GM23248 (cell line): ENCODE measurements around the gene ZFHX2. TPM values are rescaled to one million over a fixed set of nuclear protein-coding genes. Genes with fewer than 3 reads are reported as not detected.

Experiments used
- DNase-seq: peaks from one replicate; pipeline ENCODE4 v3.0.0-alpha.2; 2015
- H2AFZ ChIP-seq: fragments of 200-600 bp; sonication (generic); 2 replicates; pipeline ENCODE4 v1.6.1; 2016; ENCODE audit warnings: antibody characterized with exemption
- H3F3A ChIP-seq: fragments of 200-600 bp; sonication (generic); 2 replicates; pipeline ENCODE4 v1.6.1; 2016; ENCODE audit warnings: mild to moderate bottlenecking, antibody characterized with exemption, mixed run types; ENCODE audit not compliant: insufficient read depth
- H3K27ac ChIP-seq: fragments of 200-600 bp; sonication (generic); 2 replicates; pipeline ENCODE4 v1.5.1; 2016; ENCODE audit warnings: mild to moderate bottlenecking
- H3K27me3 ChIP-seq: fragments of 200-600 bp; sonication (generic); replicated peaks from 2 replicates; pipeline ENCODE4 v1.6.1; 2016; ENCODE audit warnings: mild to moderate bottlenecking; ENCODE audit not compliant: insufficient read depth
- H3K36me3 ChIP-seq: fragments of 200-600 bp; sonication (generic); 2 replicates; pipeline ENCODE4 v1.6.1; 2016; ENCODE audit warnings: low read depth, mild to moderate bottlenecking
- H3K4me1 ChIP-seq: fragments of 200-600 bp; sonication (generic); 2 replicates; pipeline ENCODE4 v1.6.1; 2016; ENCODE audit warnings: mild to moderate bottlenecking; ENCODE audit not compliant: insufficient read depth
- H3K4me2 ChIP-seq: fragments of 200-600 bp; sonication (generic); one replicate; pipeline ENCODE4 v1.6.1; 2016; ENCODE audit warnings: mild to moderate bottlenecking; ENCODE audit not compliant: unreplicated experiment
- H3K4me3 ChIP-seq: fragments of 200-600 bp; sonication (generic); 2 replicates; pipeline ENCODE4 v1.5.1; 2016; ENCODE audit warnings: mild to moderate bottlenecking
- H3K79me2 ChIP-seq: fragments of 200-600 bp; sonication (generic); 2 replicates; pipeline ENCODE4 v1.6.1; 2016; ENCODE audit warnings: mild to moderate bottlenecking; ENCODE audit not compliant: insufficient read depth
- H3K9ac ChIP-seq: fragments of 200-600 bp; sonication (generic); 2 replicates; pipeline ENCODE4 v1.6.1; 2016; ENCODE audit warnings: mild to moderate bottlenecking
- H3K9me2 ChIP-seq: fragments of 200-600 bp; sonication (generic); 2 replicates; pipeline ENCODE4 v1.6.1; 2016; ENCODE audit warnings: mixed run types, mild to moderate bottlenecking, moderate library complexity; ENCODE audit not compliant: insufficient read depth
- H3K9me3 ChIP-seq: fragments of 200-600 bp; sonication (generic); one replicate; pipeline ENCODE4 v1.6.1; 2017; ENCODE audit warnings: low read depth
- H4K20me1 ChIP-seq: fragments of 200-600 bp; sonication (generic); 2 replicates; pipeline ENCODE4 v1.6.0; 2016; ENCODE audit not compliant: insufficient read depth
- EZH2 ChIP-seq: fragments of 200-600 bp; sonication (generic); IDR thresholded peaks from 2 replicates; pipeline ENCODE4 v1.6.1; 2018; ENCODE audit warnings: antibody characterized with exemption, mild to moderate bottlenecking; ENCODE audit not compliant: insufficient read depth, poor library complexity, severe bottlenecking
- EZH2phosphoT487 ChIP-seq: fragments of 200-600 bp; sonication (generic); IDR thresholded peaks from 2 replicates; pipeline ENCODE4 v1.6.1; 2018; ENCODE audit warnings: antibody characterized with exemption, moderate library complexity, mild to moderate bottlenecking, low read depth; ENCODE audit not compliant: insufficient read depth
- WGBS, 2 experiments: methylation state at CpG; one replicate each; pipeline ENCODE4 v1.1.6; 2015 to 2017; ENCODE audit warnings: low lambda C conversion rate in 2 of 2, low coverage in 1 of 2; ENCODE audit errors: missing lambda C conversion rate in 2 of 2; 5-methylcytosine and 5-hydroxymethylcytosine counted together
- in situ Hi-C: fragments of 300-500 bp; cut with MboI; formaldehyde crosslinking; loops from 2 replicates; pipeline ENCODE4 v1.15.0; 2020
- polyA plus RNA-seq: library from polyadenylated mRNA; unstranded; fragments of >200 nt; fragmentation: Nextera tagmentation; extraction: Ambion mirVana; gene quantifications from 2 replicates; pipeline ENCODE4 v1.2.1, GENCODE V29; 2016
- total RNA-seq: library from RNA; depleted of rRNA; stranded (reverse); fragments of >200 nt; shearing (Covaris generic); gene quantifications from 2 replicates; pipeline ENCODE4 v1.2.3, GENCODE V29; 2014

Gene ZFHX2
- total and polyA plus RNA-seq, 2 experiments from 2014 or later, result under 0.01 to 0.49 TPM

DNA sequence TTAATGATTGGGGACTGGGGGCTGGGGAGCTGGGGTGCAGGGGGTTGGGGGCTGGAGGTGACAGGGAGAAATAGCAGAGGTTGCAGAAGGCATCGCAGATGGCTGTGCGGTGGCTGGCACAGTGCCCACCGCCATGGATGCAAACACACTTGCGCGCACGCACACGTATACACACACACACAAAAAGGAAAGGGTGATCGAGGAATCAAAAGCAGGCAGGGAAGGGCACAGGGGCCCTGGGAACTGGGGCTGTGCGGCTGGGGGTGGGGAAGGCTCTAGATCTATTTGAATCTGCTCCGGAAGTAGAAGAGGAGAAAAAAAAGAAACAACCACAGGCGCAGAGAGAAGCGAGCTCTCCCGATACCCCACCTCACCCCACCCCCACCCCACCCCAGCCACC is 39.4 kb downstream of the ZFHX2 start:
- Histone ChIP-seq H3K4me3 (0 out of 2 replicates have a peak overlapping the region, but pooled peaks have one; percentile 46), H3K36me3 (no peaks in the 10 kb centered on the region), H3K9ac (no peak overlapping the region), H3K79me2 (no peaks in the 10 kb centered on the region), H3K9me3 (no peaks in the 10 kb centered on the region), H4K20me1 (no peaks in the 10 kb centered on the region), H3K4me1 (no peaks in the 10 kb centered on the region), H2AFZ (no peak overlapping the region), H3K4me2 (no peak overlapping the region), H3K27ac (no peak overlapping the region), H3K27me3 (no peaks in the 10 kb centered on the region), H3K9me2 (no peaks in the 10 kb centered on the region), H3F3A (no peaks in the 10 kb centered on the region)
- WGBS, 2 experiments, result 18 to 21% methylated on average over 8 to 13 of the region's 13 CpGs
- TF ChIP-seq EZH2phosphoT487 (no peak), EZH2 (no peak)
- in situ Hi-C loops, result no loop called here
- DNase-seq, result peak; percentile 18

DNA sequence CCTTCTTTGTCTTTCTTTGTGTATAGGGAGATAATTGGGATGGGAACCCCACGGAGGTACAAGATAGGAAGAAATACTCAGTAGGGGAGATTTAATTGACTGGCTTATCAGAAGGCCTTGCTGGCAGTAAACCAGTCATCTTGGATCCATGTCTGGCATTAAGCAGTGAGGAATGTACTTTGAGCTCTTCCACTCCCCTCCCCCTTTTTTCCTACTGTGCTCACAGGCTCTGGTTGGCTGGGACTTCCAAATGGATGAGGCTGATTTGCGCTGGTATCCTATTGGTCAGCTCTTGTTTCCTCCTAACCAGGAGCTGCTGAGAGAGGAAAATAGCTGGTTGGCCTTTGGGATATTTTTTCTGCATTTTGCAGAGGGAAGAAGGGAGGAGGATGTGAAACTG is 57.3 kb downstream of the ZFHX2 start:
- no peak overlapping the region for H3K9ac ChIP-seq
- no peak overlapping the region for H3K4me3 ChIP-seq
- peaks cover 3% of the 10 kb centered on the region; the same call in 1 of the 2 replicates for H3F3A ChIP-seq
- no peaks in the 10 kb centered on the region for H3K9me2 ChIP-seq
- DNase-seq, result no peak
- in situ Hi-C loops, result no loop called here
- H3K79me2 ChIP-seq, result no peaks in the 10 kb centered on the region
- no peaks in the 10 kb centered on the region for H3K4me1 ChIP-seq
- H3K27ac ChIP-seq, result no peak overlapping the region
- H2AFZ ChIP-seq, result no peak overlapping the region
- H3K36me3 ChIP-seq, result no peaks in the 10 kb centered on the region
- H4K20me1 ChIP-seq, result no peaks in the 10 kb centered on the region
- H3K4me2 ChIP-seq, result no peak overlapping the region
- no peaks in the 10 kb centered on the region for H3K27me3 ChIP-seq
- TF ChIP-seq EZH2 (no peak), EZH2phosphoT487 (no peak)
- no peaks in the 10 kb centered on the region for H3K9me3 ChIP-seq
- WGBS, 2 experiments, result 44 to 55% methylated on average over 2 of the region's 2 CpGs

DNA sequence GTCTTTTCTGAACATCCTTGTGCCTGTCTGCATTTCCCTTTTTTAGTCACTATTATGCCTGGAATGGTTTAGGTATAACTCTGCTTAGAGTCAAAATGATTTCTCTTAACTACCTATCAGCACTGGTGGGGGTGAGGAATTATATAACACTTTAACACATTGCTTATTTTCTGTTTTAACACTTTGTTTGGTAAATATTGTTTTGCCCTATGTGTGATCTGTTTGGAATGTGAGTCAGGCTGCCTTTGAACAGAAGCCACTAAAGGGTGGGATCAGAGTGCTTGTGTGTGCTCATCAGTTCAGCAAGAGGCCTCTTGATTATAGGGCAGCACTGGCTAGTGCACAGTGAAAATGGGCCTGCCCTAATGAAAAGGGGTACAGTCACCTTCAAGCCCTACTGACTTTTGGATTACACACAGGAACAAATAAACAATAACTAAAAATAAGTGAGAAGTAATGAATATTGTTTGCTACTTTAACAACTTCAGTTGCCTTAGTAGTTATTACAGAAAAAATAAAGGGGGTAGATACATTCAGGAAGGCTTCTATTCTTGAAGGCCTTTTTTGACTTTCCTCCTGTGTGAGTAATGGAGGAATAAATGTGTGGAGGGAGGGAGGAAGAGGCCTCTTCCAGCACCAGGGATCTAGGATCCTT is 58.8 kb downstream of the ZFHX2 start:
- Histone ChIP-seq H3K9ac (no peak overlapping the region), H3K9me3 (no peaks in the 10 kb centered on the region), H3F3A (peaks cover 3% of the 10 kb centered on the region; the same call in 1 of the 2 replicates), H3K4me3 (no peak overlapping the region), H3K79me2 (no peaks in the 10 kb centered on the region), H4K20me1 (no peaks in the 10 kb centered on the region), H2AFZ (no peak overlapping the region), H3K4me2 (no peak overlapping the region), H3K27me3 (no peaks in the 10 kb centered on the region), H3K27ac (no peak overlapping the region), H3K36me3 (no peaks in the 10 kb centered on the region), H3K4me1 (no peaks in the 10 kb centered on the region), H3K9me2 (no peaks in the 10 kb centered on the region)
- in situ Hi-C loops, result no loop called here
- no peak for TF ChIP-seq EZH2
- no peak for TF ChIP-seq EZH2phosphoT487
- DNase-seq, result peak; percentile 53

DNA sequence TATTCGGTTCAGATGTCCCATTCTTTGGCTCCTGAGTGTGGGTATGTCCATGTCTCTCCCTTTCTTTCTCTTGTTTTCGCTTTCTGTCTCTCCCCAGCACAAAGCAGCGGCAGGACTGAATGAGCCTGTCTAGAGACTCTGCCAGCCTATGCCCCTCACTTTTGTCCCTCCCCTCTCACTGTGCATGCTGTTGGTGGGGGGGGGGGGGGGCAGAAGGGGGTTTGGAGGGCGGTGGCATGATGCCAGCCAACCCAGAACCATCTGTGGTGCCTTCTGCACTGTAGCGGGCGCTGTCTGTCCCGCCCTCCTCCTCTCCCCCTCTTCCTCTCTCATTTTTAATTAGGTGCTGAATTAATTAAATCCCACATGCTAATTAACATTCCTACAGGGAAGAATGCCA is 64.3 kb downstream of the ZFHX2 start:
- WGBS, 2 experiments, result 80 to 96% methylated on average over 3 to 7 of the region's 7 CpGs
- H3K36me3 ChIP-seq, result no peaks in the 10 kb centered on the region
- in situ Hi-C loops, result loop anchor here (10.0 kb wide), 1 partner anchor 68 kb away; the partner anchor contains the start of genes THTPA and ZFHX2
- H3K27ac ChIP-seq, result no peak overlapping the region
- H3K79me2 ChIP-seq, result no peaks in the 10 kb centered on the region
- H3K27me3 ChIP-seq, result no peaks in the 10 kb centered on the region
- no peaks in the 10 kb centered on the region for H3K9me3 ChIP-seq
- no peaks in the 10 kb centered on the region for H4K20me1 ChIP-seq
- no peaks in the 10 kb centered on the region for H3F3A ChIP-seq
- no peaks in the 10 kb centered on the region for H3K4me1 ChIP-seq
- no peak overlapping the region for H3K4me3 ChIP-seq
- DNase-seq, result no peak
- no peak overlapping the region for H2AFZ ChIP-seq
- no peak for TF ChIP-seq EZH2
- no peak for TF ChIP-seq EZH2phosphoT487
- H3K4me2 ChIP-seq, result no peak overlapping the region
- H3K9me2 ChIP-seq, result no peaks in the 10 kb centered on the region
- H3K9ac ChIP-seq, result no peak overlapping the region
